Suprapubic skin (tissue), 4 donors: ENCODE data around the gene PEX7. TPM values are rescaled to one million over a fixed set of nuclear protein-coding genes. Genes with fewer than 3 reads are reported as not detected.

Source experiments
- DNase-seq, 2 donors: peaks; one replicate each; pipeline ENCODE4 v3.0.0-alpha.2; 2019; ENCODE audit warnings: low spot score in 2 of 2
- H3K27ac ChIP-seq: fragments of 200-600 bp; sonication (generic); one replicate; pipeline ENCODE4 v1.5.1; 2019
- H3K27me3 ChIP-seq: fragments of 200-600 bp; sonication (generic); one replicate; pipeline ENCODE4 v1.5.1; 2019
- H3K36me3 ChIP-seq: fragments of 200-600 bp; sonication (generic); one replicate; pipeline ENCODE4 v1.5.1; 2019
- H3K4me1 ChIP-seq: fragments of 200-600 bp; sonication (generic); one replicate; pipeline ENCODE4 v1.5.1; 2019
- H3K4me3 ChIP-seq: fragments of 200-600 bp; sonication (generic); one replicate; pipeline ENCODE4 v1.5.1; 2019; ENCODE audit warnings: mild to moderate bottlenecking
- H3K9me3 ChIP-seq: fragments of 200-600 bp; sonication (generic); one replicate; pipeline ENCODE4 v1.5.1; 2019
- CTCF ChIP-seq, 2 donors: fragments of 200-600 bp in 1 of 2; fragments of 450-650 bp in 1 of 2; sonication (generic) in 1 of 2; IDR thresholded peaks; one replicate each; pipeline ENCODE4 v1.5.1; 2016 to 2019; ENCODE audit warnings: antibody characterized with exemption in 2 of 2, mild to moderate bottlenecking in 1 of 2, moderate library complexity in 1 of 2
- EP300 ChIP-seq: sonication (generic); formaldehyde crosslinking; IDR thresholded peaks from one replicate; pipeline ENCODE4 v1.6.1; 2017; ENCODE audit warnings: antibody characterized with exemption
- POLR2A ChIP-seq, 2 donors: fragments of 450-650 bp; IDR thresholded peaks; one replicate each; pipeline ENCODE4 v1.6.1; 2017; ENCODE audit warnings: antibody characterized with exemption in 2 of 2, mild to moderate bottlenecking in 2 of 2, moderate library complexity in 2 of 2
- POLR2AphosphoS5 ChIP-seq, 3 donors: sonication (generic); formaldehyde crosslinking; IDR thresholded peaks; one replicate each; pipeline ENCODE4 v1.6.1; 2017; ENCODE audit warnings: antibody characterized with exemption in 3 of 3
- WGBS: methylation state at CpG from one replicate; pipeline ENCODE4 v1.1.5; 2018; 5-methylcytosine and 5-hydroxymethylcytosine counted together
- total RNA-seq, 4 donors: library from RNA; depleted of rRNA; stranded (reverse); fragments of >200 nt; gene quantifications; one replicate each; pipeline ENCODE4 v1.1.0, GENCODE V29; 2016

PEX7 gene
- total RNA-seq, 4 donors from 2014 or later, result 4.3 to 21.2 (median 12.4) TPM

GRCh38 chr6:136822046-136822375 lies 381 bp upstream of the PEX7 start:
- no peaks in the 10 kb centered on the region for H3K9me3 ChIP-seq
- peaks cover 12% of the 10 kb centered on the region for H3K4me1 ChIP-seq
- H3K4me3 ChIP-seq, result peak overlapping the region; percentile 70
- H3K36me3 ChIP-seq, result peaks cover 9% of the 10 kb centered on the region
- 0% methylated on average over 11 of the region's 11 CpGs for WGBS
- TF ChIP-seq EP300 (no peak), POLR2A (IDR thresholded peaks at IDR 0.05) (no peak), POLR2AphosphoS5 (IDR thresholded peaks at IDR 0.05) (no peak), CTCF (IDR thresholded peaks at IDR 0.05) (no peak)
- H3K27me3 ChIP-seq, result no peaks in the 10 kb centered on the region
- DNase-seq, result no peak
- H3K27ac ChIP-seq, result peak overlapping the region; percentile 87

- H3K27ac ChIP-seq, result peak overlapping the region; percentile 87
- H3K27me3 ChIP-seq, result no peaks in the 10 kb centered on the region
- H3K9me3 ChIP-seq, result no peaks in the 10 kb centered on the region
- H3K4me3 ChIP-seq, result peak overlapping the region; percentile 70
- DNase-seq, result peak; percentile 61 to 79
- H3K4me1 ChIP-seq, result peaks cover 12% of the 10 kb centered on the region
- H3K36me3 ChIP-seq, result peaks cover 12% of the 10 kb centered on the region
- TF ChIP-seq CTCF (IDR thresholded peaks at IDR 0.05), result no peak
- TF ChIP-seq POLR2A (IDR thresholded peaks at IDR 0.05), result no peak
- TF ChIP-seq EP300, result no peak
- peak in 1 of 3 donors; percentile 13 for TF ChIP-seq POLR2AphosphoS5 (IDR thresholded peaks at IDR 0.05)
- 50% methylated on average over 30 of the region's 31 CpGs for WGBS
These were observed 802 bp downstream of the PEX7 start for GRCh38 chr6:136823128-136823660.

GRCh38 chr6:136826216-136826615 lies 3.8 kb downstream of the PEX7 start:
- H3K27ac ChIP-seq, result no peak overlapping the region
- H3K27me3 ChIP-seq, result no peaks in the 10 kb centered on the region
- 89% methylated on average over 6 of the region's 6 CpGs for WGBS
- no peak for DNase-seq
- H3K9me3 ChIP-seq, result no peaks in the 10 kb centered on the region
- peaks cover 19% of the 10 kb centered on the region for H3K36me3 ChIP-seq
- H3K4me3 ChIP-seq, result no peak overlapping the region
- H3K4me1 ChIP-seq, result peaks cover 12% of the 10 kb centered on the region
- TF ChIP-seq EP300, result no peak
- no peak for TF ChIP-seq POLR2AphosphoS5 (IDR thresholded peaks at IDR 0.05)
- TF ChIP-seq CTCF (IDR thresholded peaks at IDR 0.05), result no peak
- TF ChIP-seq POLR2A (IDR thresholded peaks at IDR 0.05), result no peak

DNA sequence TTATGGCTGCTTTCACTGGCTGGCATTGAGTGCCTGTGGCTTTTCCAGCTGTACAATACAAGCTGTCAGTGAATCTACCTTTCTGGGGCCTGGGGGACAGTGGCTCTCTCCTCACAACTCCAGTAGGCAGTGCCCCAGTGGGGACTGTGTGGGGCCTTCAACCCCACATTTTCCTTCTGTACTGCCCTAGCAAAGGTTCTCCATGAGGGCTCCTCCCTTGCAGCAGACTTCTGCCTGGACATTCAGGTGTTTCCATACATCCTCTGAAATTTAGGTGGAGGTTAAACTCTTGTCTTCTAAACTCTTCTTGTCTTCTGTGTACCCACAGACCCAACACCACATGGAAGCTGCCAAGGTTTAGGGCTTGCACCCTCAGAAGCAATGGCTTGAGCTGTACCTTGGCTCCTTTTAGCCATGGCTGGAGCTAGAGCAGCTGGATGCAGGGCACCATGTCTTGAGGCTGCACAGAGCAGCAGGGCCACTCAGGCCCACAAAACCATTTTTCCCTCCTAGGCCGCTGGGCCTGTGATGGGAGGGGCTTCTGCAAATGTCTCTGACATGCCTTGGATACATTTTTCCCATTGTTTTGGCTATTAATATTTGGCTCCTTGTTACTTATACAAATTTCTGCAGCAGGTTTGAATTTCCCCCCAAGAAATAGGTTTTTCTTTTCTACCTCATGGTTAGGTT lies 9.6 kb downstream of the PEX7 start:
- H3K4me3 ChIP-seq, result no peak overlapping the region
- no peaks in the 10 kb centered on the region for H3K27me3 ChIP-seq
- H3K4me1 ChIP-seq, result no peaks in the 10 kb centered on the region
- H3K36me3 ChIP-seq, result peaks cover 22% of the 10 kb centered on the region
- peaks cover 4% of the 10 kb centered on the region for H3K9me3 ChIP-seq
- no peak for DNase-seq
- TF ChIP-seq EP300 (no peak), POLR2AphosphoS5 (IDR thresholded peaks at IDR 0.05) (no peak), POLR2A (IDR thresholded peaks at IDR 0.05) (no peak), CTCF (IDR thresholded peaks at IDR 0.05) (no peak)
- H3K27ac ChIP-seq, result no peak overlapping the region
- 100% methylated on average over 1 of the region's 1 CpG for whole genome bisulfite sequencing

GRCh38 chr6:136840276-136841001 lies 18.0 kb downstream of the PEX7 start:
- TF ChIP-seq POLR2A (IDR thresholded peaks at IDR 0.05) (no peak), EP300 (no peak), POLR2AphosphoS5 (IDR thresholded peaks at IDR 0.05) (no peak), CTCF (IDR thresholded peaks at IDR 0.05) (no peak)
- Histone ChIP-seq H3K9me3 (no peaks in the 10 kb centered on the region), H3K27ac (no peak overlapping the region), H3K4me3 (no peak overlapping the region), H3K36me3 (no peaks in the 10 kb centered on the region), H3K4me1 (no peaks in the 10 kb centered on the region), H3K27me3 (no peaks in the 10 kb centered on the region)
- WGBS, result 84% methylated on average over 4 of the region's 4 CpGs
- DNase-seq, result no peak
